Liver (tissue), 9 donors: ENCODE data around the gene LEF1. TPM values are rescaled to one million over a fixed set of nuclear protein-coding genes. Genes with fewer than 3 reads are reported as not detected.

Source experiments
- DNase-seq: peaks from one replicate; pipeline ENCODE4 v3.0.0-alpha.2; 2017; ENCODE audit warnings: low spot score
- H3K27ac ChIP-seq, 2 donors: one replicate each; pipeline ENCODE4 v1.7.0; 2013; ENCODE audit warnings: inconsistent platforms in 2 of 2, low read length in 2 of 2, control low read depth in 1 of 2, low read depth in 1 of 2, mild to moderate bottlenecking in 1 of 2
- H3K27me3 ChIP-seq, 4 donors: one replicate each; pipeline versions ENCODE4 v1.6.1 to v1.7.0; 2013; ENCODE audit warnings: low read length in 3 of 4, inconsistent platforms in 1 of 4, mild to moderate bottlenecking in 1 of 4, moderate library complexity in 1 of 4; ENCODE audit not compliant: control insufficient read depth in 4 of 4, insufficient read depth in 4 of 4
- H3K36me3 ChIP-seq, 4 donors: one replicate each; pipeline versions ENCODE4 v1.6.1 to v1.7.0; 2013; ENCODE audit warnings: low read length in 3 of 4, mild to moderate bottlenecking in 3 of 4, low read depth in 1 of 4, moderate library complexity in 1 of 4; ENCODE audit not compliant: control insufficient read depth in 4 of 4, insufficient read depth in 3 of 4
- H3K4me1 ChIP-seq, 4 donors: one replicate each; pipeline versions ENCODE4 v1.6.1 to v1.7.0; 2013; ENCODE audit warnings: low read length in 3 of 4, mild to moderate bottlenecking in 3 of 4, moderate library complexity in 1 of 4; ENCODE audit not compliant: control insufficient read depth in 4 of 4, insufficient read depth in 4 of 4
- H3K4me3 ChIP-seq, 3 donors: one replicate each; pipeline versions ENCODE4 v1.6.1 to v1.7.0; 2013; ENCODE audit warnings: low read length in 3 of 3, control low read depth in 1 of 3, low read depth in 1 of 3, mild to moderate bottlenecking in 1 of 3
- H3K9ac ChIP-seq, 2 donors: one replicate each; pipeline ENCODE4 v1.7.0; 2013; ENCODE audit warnings: low read length in 2 of 2, mild to moderate bottlenecking in 2 of 2, moderate library complexity in 2 of 2, control low read depth in 1 of 2, low read depth in 1 of 2
- H3K9me3 ChIP-seq, 4 donors: one replicate each; pipeline versions ENCODE4 v1.6.1 to v1.7.0; 2013; ENCODE audit warnings: low read length in 3 of 4; ENCODE audit not compliant: control insufficient read depth in 4 of 4
- ATF3 ChIP-seq: IDR thresholded peaks from 2 replicates; pipeline ENCODE4 v1.6.1; 2016; ENCODE audit warnings: antibody characterized with exemption
- CTCF ChIP-seq: fragments of 150-350 bp; IDR thresholded peaks from 2 replicates; pipeline ENCODE4 v1.5.1; 2017; ENCODE audit warnings: improper control_type of control experiment, low read depth, low read length; ENCODE audit not compliant: missing input control
- EGR1 ChIP-seq, 2 donors: IDR thresholded peaks; 2 replicates each; pipeline ENCODE4 v1.6.1; 2016 to 2018; ENCODE audit warnings: antibody characterized with exemption in 2 of 2, low read depth in 2 of 2
- FOXA1 ChIP-seq: IDR thresholded peaks from 2 replicates; pipeline ENCODE4 v1.6.1; 2016; ENCODE audit warnings: antibody characterized with exemption
- FOXA2 ChIP-seq: IDR thresholded peaks from 2 replicates; pipeline ENCODE4 v1.6.1; 2016; ENCODE audit warnings: antibody characterized with exemption
- GABPA ChIP-seq, 2 donors: IDR thresholded peaks in 1 of 2; conservative IDR thresholded peaks in 1 of 2; 2 replicates each; pipeline ENCODE4 v1.6.1; 2016; ENCODE audit warnings: antibody characterized with exemption in 2 of 2, mild to moderate bottlenecking in 1 of 2, moderate library complexity in 1 of 2
- HNF4A ChIP-seq, 2 donors: conservative IDR thresholded peaks; 2 replicates each; pipeline ENCODE4 v1.6.1; 2016; ENCODE audit warnings: antibody characterized with exemption in 2 of 2, mild to moderate bottlenecking in 2 of 2
- HNF4G ChIP-seq: IDR thresholded peaks from 2 replicates; pipeline ENCODE4 v1.6.1; 2016; ENCODE audit warnings: antibody characterized with exemption
- JUND ChIP-seq, 2 donors: IDR thresholded peaks; 2 replicates each; pipeline ENCODE4 v1.6.1; 2016; ENCODE audit warnings: antibody characterized with exemption in 2 of 2
- MAX ChIP-seq: IDR thresholded peaks from 2 replicates; pipeline ENCODE4 v1.6.1; 2016; ENCODE audit warnings: antibody characterized with exemption
- NR2F2 ChIP-seq: IDR thresholded peaks from 2 replicates; pipeline ENCODE4 v1.6.1; 2016; ENCODE audit warnings: antibody characterized with exemption
- RAD21 ChIP-seq, 2 donors: IDR thresholded peaks; 2 replicates each; pipeline ENCODE4 v1.6.1; 2016; ENCODE audit warnings: antibody characterized with exemption in 2 of 2, mild to moderate bottlenecking in 2 of 2
- REST ChIP-seq: IDR thresholded peaks from 2 replicates; pipeline ENCODE4 v1.6.1; 2016; ENCODE audit warnings: antibody characterized with exemption, mild to moderate bottlenecking
- RXRA ChIP-seq, 2 donors: IDR thresholded peaks; 2 replicates each; pipeline ENCODE4 v1.6.1; 2017 to 2018; ENCODE audit warnings: antibody characterized with exemption in 2 of 2, mild to moderate bottlenecking in 1 of 2
- SP1 ChIP-seq: IDR thresholded peaks from 2 replicates; pipeline ENCODE4 v1.6.1; 2018; ENCODE audit warnings: antibody characterized with exemption, mild to moderate bottlenecking
- TAF1 ChIP-seq: conservative IDR thresholded peaks from 2 replicates; pipeline ENCODE4 v1.6.1; 2016; ENCODE audit warnings: antibody characterized with exemption, mild to moderate bottlenecking
- YY1 ChIP-seq: IDR thresholded peaks from 2 replicates; pipeline ENCODE4 v1.6.1; 2016; ENCODE audit warnings: antibody characterized with exemption, mild to moderate bottlenecking
- ZBTB33 ChIP-seq: IDR thresholded peaks from 2 replicates; pipeline ENCODE4 v1.6.1; 2016; ENCODE audit warnings: antibody characterized with exemption
- WGBS: extraction: QIAGEN DNeasy Blood & Tissue Kit; methylation state at CpG from one replicate; pipeline ENCODE4 v1.1.7; 2013; 5-methylcytosine and 5-hydroxymethylcytosine counted together
- polyA plus RNA-seq, 2 donors: library from polyadenylated mRNA; stranded (reverse) in 1 of 2; unstranded in 1 of 2; fragments of 200-250 nt in 1 of 2; fragments of >200 nt in 1 of 2; fragmentation: Nextera tagmentation in 1 of 2; extraction: Ambion mirVana in 1 of 2; gene quantifications; one replicate each; pipeline versions ENCODE4 v1.2.1 to v1.2.3, GENCODE V29; 2013 to 2015
- total RNA-seq, 2 donors: library from RNA; depleted of rRNA; stranded (reverse); fragments of >200 nt; gene quantifications; one replicate each; pipeline ENCODE4 v1.2.3, GENCODE V29; 2014
- donor health status: healthy.
- donor health status: healthy.
- donor health status: healthy.
- donor health status: healthy.
- donor health status: healthy.

The LEF1 gene
- total and polyA plus RNA-seq, 4 donors: 0.22 to 6.4 (median 0.46) TPM

- no peak overlapping the region for H3K4me3 ChIP-seq
- no peaks in the 10 kb centered on the region for H3K9me3 ChIP-seq
- H3K9ac ChIP-seq: no peak overlapping the region
- H3K27me3 ChIP-seq: no peaks in the 10 kb centered on the region
- TF ChIP-seq ZBTB33: no peak
- TF ChIP-seq RAD21 (IDR thresholded peaks at IDR 0.05): no peak
- TF ChIP-seq FOXA1: no peak
- no peak for TF ChIP-seq MAX
- no peak for TF ChIP-seq ATF3
- no peak for TF ChIP-seq FOXA2
- no peak for TF ChIP-seq JUND (IDR thresholded peaks at IDR 0.05)
- no peak for TF ChIP-seq GABPA (IDR thresholded peaks at IDR 0.05 in 1 of 2, conservative IDR thresholded peaks at IDR 0.05 in 1 of 2)
- no peak for TF ChIP-seq NR2F2
- no peak for TF ChIP-seq HNF4A (conservative IDR thresholded peaks at IDR 0.05)
- no peak for TF ChIP-seq TAF1
- no peak for TF ChIP-seq RXRA (IDR thresholded peaks at IDR 0.05)
- no peak for TF ChIP-seq YY1
- TF ChIP-seq EGR1 (IDR thresholded peaks at IDR 0.05; ENCODE audit: low read depth in 2 of 2): no peak
- no peak for TF ChIP-seq SP1
- TF ChIP-seq HNF4G: no peak
- no peak for TF ChIP-seq REST
- H3K36me3 ChIP-seq: no peaks in the 10 kb centered on the region
- DNase-seq: no peak
- H3K27ac ChIP-seq: no peak overlapping the region
- no peaks in the 10 kb centered on the region for H3K4me1 ChIP-seq
- 61% methylated on average over 5 of the region's 5 CpGs for WGBS
Observed at GRCh38 chr4:108094923-108095482, 73.7 kb downstream of the LEF1 start.

GRCh38 chr4:108094131-108094530 is 74.6 kb downstream of the LEF1 start:
- Histone ChIP-seq H3K4me1 (no peaks in the 10 kb centered on the region), H3K36me3 (no peaks in the 10 kb centered on the region), H3K27me3 (no peaks in the 10 kb centered on the region), H3K9me3 (no peaks in the 10 kb centered on the region), H3K27ac (no peak overlapping the region), H3K9ac (no peak overlapping the region), H3K4me3 (no peak overlapping the region)
- 85% methylated on average over 2 of the region's 2 CpGs for WGBS
- no peak for DNase-seq
- no peak for TF ChIP-seq GABPA (IDR thresholded peaks at IDR 0.05 in 1 of 2, conservative IDR thresholded peaks at IDR 0.05 in 1 of 2)
- TF ChIP-seq TAF1: no peak
- no peak for TF ChIP-seq REST
- no peak for TF ChIP-seq CTCF
- TF ChIP-seq YY1: no peak
- TF ChIP-seq HNF4A (conservative IDR thresholded peaks at IDR 0.05): no peak
- no peak for TF ChIP-seq FOXA2
- TF ChIP-seq ZBTB33: no peak
- TF ChIP-seq ATF3: no peak
- no peak for TF ChIP-seq FOXA1
- TF ChIP-seq JUND (IDR thresholded peaks at IDR 0.05): no peak
